PC-3 (cell line): ENCODE measurements around the gene NUPR1.

ENCODE experiments used
- CTCF ChIP-seq: fragments of 300-600 bp; sonication (generic); conservative IDR thresholded peaks from 2 replicates; pipeline ENCODE4 v1.5.1; 2017; ENCODE audit warnings: antibody characterized with exemption, low read depth, mild to moderate bottlenecking, low read length
- EZH2 ChIP-seq: fragments of 300-600 bp; sonication (generic); IDR thresholded peaks from one replicate; pipeline ENCODE4 v1.6.1; 2017; ENCODE audit warnings: antibody characterized with exemption, mild to moderate bottlenecking, low read length; ENCODE audit not compliant: unreplicated experiment
- EZH2phosphoT487 ChIP-seq: fragments of 300-600 bp; sonication (generic); IDR thresholded peaks from 2 replicates; pipeline ENCODE4 v1.6.1; 2018; ENCODE audit warnings: mild to moderate bottlenecking, antibody characterized with exemption, low read length, borderline replicate concordance

GRCh38 chr16:28585674-28586073 is 46.9 kb upstream of the NUPR1 start:
- TF ChIP-seq CTCF: no peak
- TF ChIP-seq EZH2phosphoT487: no peak
- TF ChIP-seq EZH2: no peak
